ENCODE data around the gene RNF19B. TPM values are rescaled to one million over a fixed set of nuclear protein-coding genes. Genes with fewer than 3 reads are reported as not detected.

The RNF19B gene
- total and polyA plus RNA-seq, 10 of the 15 experiments (the other 5 are each of a cell fraction or from before 2014, with no cell fraction given) = 2.8 to 32.6 (median 16.6) TPM

DNA sequence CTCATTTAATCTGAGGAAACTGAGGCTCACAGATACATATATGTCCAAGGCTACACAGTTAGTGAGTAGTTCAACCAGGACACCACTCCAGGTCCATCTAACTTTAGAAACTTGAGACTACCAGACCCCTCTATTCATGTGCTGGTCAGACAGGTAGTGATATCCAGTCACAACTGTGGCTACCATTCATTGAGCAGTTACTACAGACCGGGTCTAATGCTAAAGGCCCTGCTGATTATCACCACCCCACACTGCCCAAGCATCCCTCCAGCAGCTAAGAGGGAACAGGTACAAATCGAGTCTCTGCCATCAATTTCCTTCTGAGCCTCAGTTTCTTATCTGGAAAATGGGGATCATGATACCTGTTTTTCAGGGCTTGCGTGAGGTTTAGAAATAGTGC lies 73.0 kb downstream of the RNF19B start:
- ChIA-PET CTCF (interaction anchor here (1.0 to 6.5 kb wide), 3 partner anchors 10 to 266 kb away, joined by 3 to 36 read pairs (median 4); partner anchors contain the start of gene TMEM54), SMC1A (ENCODE audit: uncharacterized antibody, unreplicated experiment) (no interaction called here), RAD21 (ENCODE audit: unreplicated experiment) (interaction anchor here (1.0 to 1.3 kb wide), 2 partner anchors 163 to 179 kb away, joined by 3 to 4 read pairs; no protein-coding TSS in a partner anchor), POLR2A (no interaction called here)
- Histone ChIP-seq H3K36me3 (ENCODE audit: control insufficient read depth in 2 of 2, insufficient read depth in 2 of 2, low read length in 1 of 2) (no peaks in the 10 kb centered on the region), H3K4me1 (ENCODE audit: control insufficient read depth, insufficient read depth, low read length) (no peaks in the 10 kb centered on the region), H3K4me2 (ENCODE audit: control insufficient read depth, insufficient read depth) (no peak overlapping the region), H3K27ac (ENCODE audit: control insufficient read depth, insufficient read depth) (no peak overlapping the region), H3K9me3 (replicated peaks; ENCODE audit: control insufficient read depth, insufficient read depth, low read length) (no peaks in the 10 kb centered on the region; the same call in 2 of the 3 replicates), H3K9ac (ENCODE audit: control insufficient read depth, insufficient read depth, low read length) (no peak overlapping the region), H3K27me3 (replicated peaks in 1 of 2; ENCODE audit: control insufficient read depth in 2 of 2, insufficient read depth in 2 of 2, low read length in 1 of 2) (peaks cover 12 to 18% of the 10 kb centered on the region in 2 experiments), H3K4me3 (no peak overlapping the region), H3K79me2 (ENCODE audit: control insufficient read depth, insufficient read depth, low read length) (no peaks in the 10 kb centered on the region), H4K20me1 (ENCODE audit: control insufficient read depth, insufficient read depth) (no peaks in the 10 kb centered on the region), H2AFZ (ENCODE audit: control insufficient read depth, low read depth, low read length) (no peak overlapping the region)
- ATAC-seq = no peak
- in situ Hi-C loops (cut with MboI) (no loop called here), intact Hi-C loops (cut with micrococcal nuclease; ENCODE audit: unreplicated experiment) (no loop called here)
- TF ChIP-seq BACH1 (IDR thresholded peaks at IDR 0.05; ENCODE audit: borderline replicate concordance) = no peak
- TF ChIP-seq EED (IDR thresholded peaks at IDR 0.05; ENCODE audit: low read depth) = no peak
- no peak for TF ChIP-seq PAX5 (IDR thresholded peaks at IDR 0.05; ENCODE audit: borderline replicate concordance, low read depth, low read length)
- TF ChIP-seq MTA2 (IDR thresholded peaks at IDR 0.05; ENCODE audit: low read depth) = no peak
- no peak for TF ChIP-seq GABPA (IDR thresholded peaks at IDR 0.05; ENCODE audit: low read depth)
- no peak for TF ChIP-seq CHD4 (IDR thresholded peaks at IDR 0.05)
- TF ChIP-seq, protein P1, sequence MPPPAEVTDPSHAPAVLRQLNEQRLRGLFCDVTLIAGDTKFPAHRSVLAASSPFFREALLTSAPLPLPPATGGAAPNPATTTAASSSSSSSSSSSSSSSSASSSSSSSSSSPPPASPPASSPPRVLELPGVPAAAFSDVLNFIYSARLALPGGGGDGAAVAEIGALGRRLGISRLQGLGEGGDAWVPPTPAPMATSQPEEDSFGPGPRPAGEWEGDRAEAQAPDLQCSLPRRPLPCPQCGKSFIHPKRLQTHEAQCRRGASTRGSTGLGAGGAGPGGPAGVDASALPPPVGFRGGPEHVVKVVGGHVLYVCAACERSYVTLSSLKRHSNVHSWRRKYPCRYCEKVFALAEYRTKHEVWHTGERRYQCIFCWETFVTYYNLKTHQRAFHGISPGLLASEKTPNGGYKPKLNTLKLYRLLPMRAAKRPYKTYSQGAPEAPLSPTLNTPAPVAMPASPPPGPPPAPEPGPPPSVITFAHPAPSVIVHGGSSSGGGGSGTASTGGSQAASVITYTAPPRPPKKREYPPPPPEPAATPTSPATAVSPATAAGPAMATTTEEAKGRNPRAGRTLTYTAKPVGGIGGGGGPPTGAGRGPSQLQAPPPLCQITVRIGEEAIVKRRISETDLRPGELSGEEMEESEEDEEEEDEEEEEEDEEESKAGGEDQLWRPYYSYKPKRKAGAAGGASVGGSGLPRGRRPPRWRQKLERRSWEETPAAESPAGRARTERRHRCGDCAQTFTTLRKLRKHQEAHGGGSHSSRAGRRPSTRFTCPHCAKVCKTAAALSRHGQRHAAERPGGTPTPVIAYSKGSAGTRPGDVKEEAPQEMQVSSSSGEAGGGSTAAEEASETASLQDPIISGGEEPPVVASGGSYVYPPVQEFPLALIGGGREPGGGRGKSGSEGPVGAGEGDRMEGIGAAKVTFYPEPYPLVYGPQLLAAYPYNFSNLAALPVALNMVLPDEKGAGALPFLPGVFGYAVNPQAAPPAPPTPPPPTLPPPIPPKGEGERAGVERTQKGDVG (CRISPR knock-in tag; IDR thresholded peaks at IDR 0.05) = no peak
- no TSS peak for BruUV-seq (replicated peaks)
- peak; percentile 44 for FAIRE-seq
- WGBS (ENCODE audit: insufficient coverage, insufficient replicate concordance, low lambda C conversion rate, missing lambda C conversion rate) = 43% methylated on average over 3 of the region's 3 CpGs
- no peak for DNase-seq (ENCODE audit: low read depth, low spot score)
